GM19193 (cell line): Measurements from ENCODE around the gene SHROOM4.

Experiments
- POLR2A ChIP-seq: IDR thresholded peaks from 4 replicates; pipeline ENCODE4 v1.6.1; 2011; ENCODE audit not compliant: insufficient read depth, insufficient read length; ENCODE audit errors: extremely low read depth

Gene SHROOM4, protein sequence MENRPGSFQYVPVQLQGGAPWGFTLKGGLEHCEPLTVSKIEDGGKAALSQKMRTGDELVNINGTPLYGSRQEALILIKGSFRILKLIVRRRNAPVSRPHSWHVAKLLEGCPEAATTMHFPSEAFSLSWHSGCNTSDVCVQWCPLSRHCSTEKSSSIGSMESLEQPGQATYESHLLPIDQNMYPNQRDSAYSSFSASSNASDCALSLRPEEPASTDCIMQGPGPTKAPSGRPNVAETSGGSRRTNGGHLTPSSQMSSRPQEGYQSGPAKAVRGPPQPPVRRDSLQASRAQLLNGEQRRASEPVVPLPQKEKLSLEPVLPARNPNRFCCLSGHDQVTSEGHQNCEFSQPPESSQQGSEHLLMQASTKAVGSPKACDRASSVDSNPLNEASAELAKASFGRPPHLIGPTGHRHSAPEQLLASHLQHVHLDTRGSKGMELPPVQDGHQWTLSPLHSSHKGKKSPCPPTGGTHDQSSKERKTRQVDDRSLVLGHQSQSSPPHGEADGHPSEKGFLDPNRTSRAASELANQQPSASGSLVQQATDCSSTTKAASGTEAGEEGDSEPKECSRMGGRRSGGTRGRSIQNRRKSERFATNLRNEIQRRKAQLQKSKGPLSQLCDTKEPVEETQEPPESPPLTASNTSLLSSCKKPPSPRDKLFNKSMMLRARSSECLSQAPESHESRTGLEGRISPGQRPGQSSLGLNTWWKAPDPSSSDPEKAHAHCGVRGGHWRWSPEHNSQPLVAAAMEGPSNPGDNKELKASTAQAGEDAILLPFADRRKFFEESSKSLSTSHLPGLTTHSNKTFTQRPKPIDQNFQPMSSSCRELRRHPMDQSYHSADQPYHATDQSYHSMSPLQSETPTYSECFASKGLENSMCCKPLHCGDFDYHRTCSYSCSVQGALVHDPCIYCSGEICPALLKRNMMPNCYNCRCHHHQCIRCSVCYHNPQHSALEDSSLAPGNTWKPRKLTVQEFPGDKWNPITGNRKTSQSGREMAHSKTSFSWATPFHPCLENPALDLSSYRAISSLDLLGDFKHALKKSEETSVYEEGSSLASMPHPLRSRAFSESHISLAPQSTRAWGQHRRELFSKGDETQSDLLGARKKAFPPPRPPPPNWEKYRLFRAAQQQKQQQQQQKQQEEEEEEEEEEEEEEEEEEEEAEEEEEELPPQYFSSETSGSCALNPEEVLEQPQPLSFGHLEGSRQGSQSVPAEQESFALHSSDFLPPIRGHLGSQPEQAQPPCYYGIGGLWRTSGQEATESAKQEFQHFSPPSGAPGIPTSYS (N-terminal part only)

GRCh38 chrX:50813843-50814661 is at the start of gene SHROOM4:
Gene SHROOM4 (minus strand): TSS chrX:50814194. CDS start chrX:50814018, 176 bp downstream.
- no peak for TF ChIP-seq POLR2A

DNA sequence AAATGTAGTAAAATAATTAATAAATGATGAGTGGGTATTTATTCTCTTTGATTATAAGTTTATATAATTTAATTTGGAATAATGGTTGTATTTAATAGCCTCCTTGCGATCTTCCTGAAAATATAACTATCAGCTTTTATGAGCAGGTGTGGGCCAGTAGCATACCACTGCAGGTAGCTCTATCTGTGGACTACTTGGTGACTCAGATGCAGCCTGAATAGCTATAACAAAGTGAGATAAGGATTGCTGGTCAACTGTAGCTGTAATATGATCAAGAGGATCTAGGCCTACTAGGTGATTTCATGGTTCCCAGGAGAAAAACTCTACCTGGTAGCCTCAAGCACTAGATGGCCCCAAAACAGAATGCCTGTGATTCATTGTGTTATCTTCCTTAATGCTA is 49.5 kb upstream of the SHROOM4 start:
- TF ChIP-seq POLR2A: no peak

DNA sequence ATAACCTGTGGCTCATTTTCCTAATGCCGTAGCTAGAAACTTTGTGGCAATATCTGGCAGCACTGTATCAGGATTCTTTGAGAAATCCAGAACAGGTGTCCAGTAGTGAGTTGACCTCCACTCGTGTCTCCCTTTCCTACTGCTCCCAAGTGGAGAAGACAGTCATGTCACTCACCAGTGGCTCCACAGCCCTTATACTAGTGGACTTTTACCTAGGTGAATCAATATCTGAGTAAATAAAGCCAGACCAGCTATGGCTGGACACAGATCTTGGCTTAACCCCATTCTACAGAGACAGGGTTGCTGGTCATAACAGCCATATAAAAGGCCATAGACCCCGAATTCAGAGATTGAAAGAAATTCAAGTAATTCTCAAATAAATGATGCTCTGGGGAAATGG is 46.5 kb upstream of the SHROOM4 start:
- TF ChIP-seq POLR2A: no peak

DNA sequence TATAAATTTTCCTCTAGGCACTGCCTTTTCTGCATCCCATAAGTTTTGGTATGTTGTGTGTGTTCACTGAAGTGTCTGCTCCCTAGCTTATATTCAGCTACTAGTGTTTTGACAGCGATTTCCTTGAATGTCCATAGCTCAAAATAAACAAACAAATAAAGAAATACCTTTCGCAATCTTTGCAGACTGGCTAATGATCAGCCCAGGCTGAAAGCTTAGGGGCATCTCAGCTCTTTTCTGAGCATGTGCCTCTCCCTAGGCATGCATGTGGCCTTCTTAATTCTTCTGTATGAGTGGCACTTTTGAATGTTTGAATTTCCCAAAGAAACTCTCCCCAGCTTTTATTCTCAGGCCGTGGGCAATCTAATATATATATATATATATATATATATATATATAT is 44.6 kb upstream of the SHROOM4 start:
- TF ChIP-seq POLR2A: no peak

DNA sequence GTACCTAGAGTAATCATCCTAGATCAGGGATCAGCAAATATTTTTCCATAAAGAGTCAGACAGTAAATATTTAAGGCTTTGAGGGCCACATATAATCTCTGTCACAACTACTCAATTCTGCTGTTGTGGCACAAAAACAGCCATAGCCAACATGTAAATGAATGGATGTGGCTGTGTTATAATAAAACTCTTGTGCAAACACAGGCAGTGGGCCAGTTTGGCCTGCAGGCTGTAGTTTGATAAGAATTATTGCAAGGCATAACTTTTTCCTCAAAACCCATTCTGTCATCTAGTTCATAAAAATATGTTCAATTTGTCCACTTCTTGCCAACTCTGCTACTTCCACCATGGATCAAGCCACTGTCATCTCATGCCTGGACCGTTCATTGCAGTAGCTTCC is 39.4 kb upstream of the SHROOM4 start:
- no peak for TF ChIP-seq POLR2A

- no peak for TF ChIP-seq POLR2A
Measured at GRCh38 chrX:50852524-50852923, 38.5 kb upstream of the SHROOM4 start.

- TF ChIP-seq POLR2A: no peak
Measured at GRCh38 chrX:50842221-50842620, 28.2 kb upstream of the SHROOM4 start.

- TF ChIP-seq POLR2A: no peak
Measured at GRCh38 chrX:50839730-50840129, 25.7 kb upstream of the SHROOM4 start.

GRCh38 chrX:50838820-50839600 is 25.0 kb upstream of the SHROOM4 start:
- no peak for TF ChIP-seq POLR2A

DNA sequence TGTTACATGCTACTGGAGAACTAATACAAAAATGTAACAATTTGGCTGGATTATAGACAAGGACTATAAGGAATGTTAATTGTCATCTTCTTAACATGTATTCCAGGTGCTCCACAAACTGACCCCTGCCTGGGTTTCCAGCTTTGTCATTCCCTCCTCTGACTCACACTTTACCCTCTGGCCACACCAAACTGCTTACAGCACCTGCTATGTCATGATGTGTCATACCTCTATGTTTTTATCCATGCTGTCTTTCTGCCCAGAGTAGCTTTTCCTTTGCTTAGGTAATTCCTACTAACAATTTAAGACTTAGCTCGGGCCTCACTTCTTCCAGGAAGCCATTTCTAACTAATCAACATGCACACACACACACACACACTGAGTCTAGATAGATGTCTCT is 14.0 kb upstream of the SHROOM4 start:
- TF ChIP-seq POLR2A: no peak

- TF ChIP-seq POLR2A: no peak
Measured at GRCh38 chrX:50825825-50826224, 11.8 kb upstream of the SHROOM4 start.

DNA sequence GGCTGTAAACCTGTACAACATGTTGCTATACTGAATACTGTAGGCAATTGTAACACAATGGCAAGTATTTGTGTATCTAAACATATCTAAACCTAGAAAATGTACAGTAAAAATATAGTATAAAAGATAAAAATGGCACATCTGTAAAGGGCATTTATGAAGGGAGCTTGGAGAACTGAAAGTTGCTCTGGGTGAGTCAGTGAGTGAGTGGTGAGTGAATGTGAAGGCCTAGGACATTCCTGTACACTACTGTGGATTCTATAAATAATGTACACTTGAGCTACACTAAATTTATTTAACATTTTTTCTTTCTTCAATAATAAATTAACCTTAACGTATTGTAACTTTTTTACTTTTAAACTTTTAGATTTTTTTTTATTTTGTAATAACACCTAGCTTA is 5.0 kb upstream of the SHROOM4 start:
- no peak for TF ChIP-seq POLR2A

- TF ChIP-seq POLR2A: no peak
Measured at GRCh38 chrX:50815120-50815519, 1.1 kb upstream of the SHROOM4 start.
